ENCODE measurements around the gene ACSF2.
"Not testable (repeated sequence)": the region's sequence is repeated elsewhere in the genome, so short reads cannot be mapped to it uniquely, and the experiment has no call there.

Gene ACSF2

DNA sequence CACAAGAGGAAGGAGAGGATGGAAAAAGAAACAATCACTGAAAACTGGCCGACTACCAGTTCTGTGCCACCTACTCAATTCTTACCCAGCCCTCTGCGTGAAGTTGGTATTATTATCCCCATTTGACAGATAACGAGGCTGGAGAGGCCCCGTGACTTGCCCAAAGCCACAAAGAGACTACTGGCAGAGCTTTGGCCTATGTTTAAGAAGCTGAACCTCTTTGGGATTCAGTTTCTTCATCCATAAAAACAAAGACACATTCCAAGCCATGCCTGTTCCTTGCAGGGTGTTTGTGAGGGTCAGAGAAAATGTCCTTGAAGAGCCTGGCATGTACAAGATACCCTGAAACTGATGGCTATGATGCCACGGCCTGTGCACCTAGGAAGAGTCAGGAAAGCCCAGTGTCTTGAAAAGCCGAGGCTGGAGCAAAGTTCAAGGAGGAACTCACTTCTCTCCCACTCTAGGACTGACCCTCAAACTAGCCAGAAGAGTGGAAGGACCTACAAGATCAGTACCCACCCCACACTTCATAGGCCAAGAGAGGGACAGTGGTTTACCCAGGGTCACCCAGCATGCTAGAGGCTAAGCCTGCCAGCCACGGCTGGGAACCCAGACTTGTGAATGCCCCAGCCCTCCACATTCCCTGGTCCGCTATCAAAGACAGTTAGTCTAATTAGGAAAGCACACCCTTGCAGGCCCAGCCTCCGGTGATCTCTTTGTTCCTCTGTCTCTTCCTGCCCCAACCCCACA lies 1.6 kb upstream of the ACSF2 start:
- FAIRE-seq (no peak), DNase-seq (ENCODE audit: insufficient read length, low spot score) (no peak)
- no peak for TF ChIP-seq POLR2A (IDR thresholded peaks at IDR 0.05; ENCODE audit: low read depth, low read length)

DNA sequence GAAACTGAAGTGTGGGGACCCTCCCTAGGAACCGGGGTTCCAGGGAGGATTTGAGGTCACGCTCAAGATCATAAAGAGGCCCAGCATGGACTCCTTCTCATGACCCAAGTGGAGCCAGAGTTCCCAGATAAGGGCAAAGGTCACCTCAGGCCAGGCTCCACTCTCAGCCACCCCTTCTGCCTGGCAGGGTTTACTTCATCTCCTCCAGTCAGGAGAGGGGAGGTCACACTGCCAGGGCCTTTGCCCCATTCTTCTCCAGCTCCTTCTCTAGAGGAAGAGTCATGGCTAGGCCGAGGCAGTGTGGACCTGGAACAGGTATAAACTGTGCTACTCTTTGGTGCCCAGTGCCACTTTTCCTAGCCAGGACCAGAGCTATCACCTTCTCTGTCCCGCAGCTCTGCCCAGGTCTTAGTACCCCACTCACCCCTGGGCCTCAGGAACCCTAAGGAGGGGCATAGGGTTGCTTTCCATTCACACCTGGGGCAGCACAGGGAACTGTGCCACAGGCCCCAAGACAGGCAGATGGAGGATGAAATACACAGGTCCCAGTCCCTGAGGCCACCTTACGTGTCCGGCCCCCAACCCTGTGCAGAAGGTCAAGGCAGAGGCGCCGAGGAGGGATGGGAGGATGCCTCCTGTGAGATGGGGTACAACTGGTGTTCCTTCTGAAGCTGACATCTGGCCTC lies 879 bp upstream of the ACSF2 start:
- no peak for DNase-seq (ENCODE audit: insufficient read length, low spot score)
- no peak for TF ChIP-seq POLR2A (IDR thresholded peaks at IDR 0.05; ENCODE audit: low read depth, low read length)
- FAIRE-seq = no peak

DNA sequence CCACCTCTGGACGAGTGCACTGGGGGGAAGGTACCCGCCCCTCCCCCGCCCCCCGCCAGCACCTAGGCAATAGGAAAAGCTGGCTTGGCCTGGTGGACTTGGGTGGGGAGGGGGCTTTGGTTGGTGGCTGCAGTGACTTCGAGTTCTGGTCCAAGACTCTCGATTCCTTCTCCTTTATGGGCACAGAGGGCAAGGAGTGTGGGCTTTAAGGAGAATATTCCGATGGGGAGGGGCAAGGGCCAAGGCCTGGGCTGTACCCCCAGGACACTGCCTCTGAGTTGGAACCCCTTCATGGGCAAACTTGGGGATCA lies 409 bp downstream of the ACSF2 start:
- no peak for FAIRE-seq
- no peak for TF ChIP-seq POLR2A (IDR thresholded peaks at IDR 0.05; ENCODE audit: low read depth, low read length)
- peak; percentile 25 for DNase-seq (ENCODE audit: insufficient read length, low spot score)

DNA sequence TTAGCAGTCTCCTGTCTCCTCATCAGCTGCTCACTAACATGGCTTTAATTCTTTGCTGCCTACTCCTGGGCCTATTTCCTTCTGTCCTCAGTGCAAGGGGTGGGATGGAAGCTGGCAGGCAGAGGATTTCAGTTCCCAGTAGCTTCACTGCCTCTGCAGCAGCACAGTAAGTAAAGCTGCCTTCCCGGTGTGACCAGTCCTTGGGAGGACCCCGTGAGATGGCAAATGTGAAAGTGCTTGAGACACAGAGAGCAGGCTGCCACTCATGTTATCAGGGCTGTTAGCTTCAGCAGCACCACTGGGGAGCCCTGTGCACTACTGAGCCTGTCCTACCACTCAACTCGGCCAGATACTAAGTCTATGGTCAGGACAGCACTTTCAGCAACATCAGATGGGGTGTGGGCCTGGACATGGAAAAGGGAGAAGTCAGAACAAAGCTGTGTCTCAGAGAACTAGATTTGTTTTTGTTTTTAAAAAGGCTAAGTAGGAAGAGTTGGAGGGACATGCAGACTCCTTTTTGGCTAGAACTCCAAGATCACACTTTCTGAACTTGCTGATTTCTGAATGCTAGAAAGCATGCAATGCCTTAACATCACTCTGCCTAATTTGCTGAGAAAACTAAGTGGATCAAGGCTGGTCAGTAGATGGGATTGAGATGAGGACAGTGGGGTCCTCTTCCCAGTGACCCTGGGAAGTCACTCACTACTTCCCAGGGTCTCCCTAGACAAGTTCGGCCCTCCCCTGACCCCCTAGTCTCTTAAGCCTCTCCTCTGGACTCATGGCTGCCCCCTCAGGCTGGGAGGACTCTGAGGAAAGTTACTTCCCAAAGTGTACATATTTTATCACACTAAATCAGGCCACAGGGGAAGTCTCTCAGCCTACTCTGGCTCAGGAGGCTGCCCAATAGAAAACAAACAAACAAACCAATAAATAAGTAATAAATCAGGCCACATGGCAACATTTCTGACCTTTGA lies 1.1 kb downstream of the ACSF2 start:
- FAIRE-seq = no peak
- no peak for TF ChIP-seq POLR2A (IDR thresholded peaks at IDR 0.05; ENCODE audit: low read depth, low read length)
- peak; percentile 84 for DNase-seq (ENCODE audit: insufficient read length, low spot score)

DNA sequence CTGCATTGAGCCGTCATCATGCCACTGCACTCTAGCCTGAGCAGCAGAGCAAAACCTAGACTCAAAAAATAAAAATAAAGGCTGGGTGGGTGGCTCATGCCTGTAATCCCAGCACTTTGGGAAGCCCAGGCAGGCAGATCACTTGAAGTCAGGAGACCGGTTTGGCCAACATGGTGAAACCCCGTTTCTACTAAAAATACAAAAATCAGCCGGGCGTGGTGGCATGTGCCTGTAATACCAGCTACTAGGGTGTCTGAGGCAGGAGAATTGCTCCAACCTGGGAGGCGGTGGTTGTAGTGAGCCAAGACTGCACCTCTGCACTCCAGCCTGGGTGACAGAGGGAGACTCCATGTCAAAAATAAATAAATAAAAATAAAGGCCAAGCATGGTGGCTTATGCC lies 2.1 kb downstream of the ACSF2 start:
- not testable (repeated sequence) for DNase-seq (ENCODE audit: insufficient read length, low spot score); FAIRE-seq

DNA sequence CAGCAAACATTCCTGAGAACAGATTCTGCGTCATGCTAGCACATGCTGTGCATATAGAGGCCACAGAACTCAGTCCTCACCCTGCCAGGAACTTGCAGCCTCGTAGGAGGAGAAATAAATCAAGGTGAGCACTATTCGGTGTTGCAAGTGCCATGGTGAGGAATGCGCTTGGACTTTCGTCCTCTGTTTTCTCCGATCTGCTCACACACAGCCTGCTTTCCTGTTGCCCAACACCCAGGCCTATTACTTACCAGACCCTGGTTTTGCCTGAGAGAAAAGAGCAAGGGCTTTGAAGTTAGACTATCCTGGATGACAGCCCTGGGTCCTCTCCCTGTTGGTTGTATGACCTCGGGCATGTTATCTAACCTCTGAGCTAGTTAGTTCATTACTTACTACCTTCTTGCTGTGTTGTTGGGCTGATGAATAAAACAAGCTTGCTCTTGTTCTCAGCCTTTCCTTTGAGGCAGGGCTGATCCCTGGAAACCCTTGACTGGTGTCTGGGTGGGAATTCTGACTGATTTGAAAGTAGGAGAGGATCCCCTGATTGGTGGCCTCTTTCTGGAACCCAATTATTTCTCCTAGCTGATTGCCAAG lies 2.9 kb downstream of the ACSF2 start:
- TF ChIP-seq POLR2A (IDR thresholded peaks at IDR 0.05; ENCODE audit: low read depth, low read length) = no peak
- no peak for FAIRE-seq
- no peak for DNase-seq (ENCODE audit: insufficient read length, low spot score)

DNA sequence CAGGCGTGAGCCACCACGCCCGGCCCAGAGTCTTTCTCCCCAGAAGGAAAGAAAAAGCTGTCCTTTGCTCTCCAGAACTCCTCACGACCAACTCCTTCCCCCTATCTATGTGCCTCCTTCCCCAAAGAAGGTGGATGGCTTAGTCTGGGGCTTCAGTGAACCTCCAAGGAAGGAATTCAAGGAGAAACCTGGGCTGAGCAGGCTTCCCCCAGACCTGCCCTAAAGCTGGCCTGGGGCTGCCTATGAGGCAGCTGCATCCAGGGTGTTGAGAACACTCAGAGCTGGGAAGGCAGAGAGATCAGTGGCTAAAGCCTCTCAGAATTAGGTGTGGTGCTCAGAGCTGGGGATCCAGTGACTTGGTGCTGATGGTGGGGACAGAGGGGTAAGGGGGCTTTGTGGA lies 3.8 kb downstream of the ACSF2 start:
- FAIRE-seq = no peak
- no peak for DNase-seq (ENCODE audit: insufficient read length, low spot score)
- no peak for TF ChIP-seq POLR2A (IDR thresholded peaks at IDR 0.05; ENCODE audit: low read depth, low read length)

DNA sequence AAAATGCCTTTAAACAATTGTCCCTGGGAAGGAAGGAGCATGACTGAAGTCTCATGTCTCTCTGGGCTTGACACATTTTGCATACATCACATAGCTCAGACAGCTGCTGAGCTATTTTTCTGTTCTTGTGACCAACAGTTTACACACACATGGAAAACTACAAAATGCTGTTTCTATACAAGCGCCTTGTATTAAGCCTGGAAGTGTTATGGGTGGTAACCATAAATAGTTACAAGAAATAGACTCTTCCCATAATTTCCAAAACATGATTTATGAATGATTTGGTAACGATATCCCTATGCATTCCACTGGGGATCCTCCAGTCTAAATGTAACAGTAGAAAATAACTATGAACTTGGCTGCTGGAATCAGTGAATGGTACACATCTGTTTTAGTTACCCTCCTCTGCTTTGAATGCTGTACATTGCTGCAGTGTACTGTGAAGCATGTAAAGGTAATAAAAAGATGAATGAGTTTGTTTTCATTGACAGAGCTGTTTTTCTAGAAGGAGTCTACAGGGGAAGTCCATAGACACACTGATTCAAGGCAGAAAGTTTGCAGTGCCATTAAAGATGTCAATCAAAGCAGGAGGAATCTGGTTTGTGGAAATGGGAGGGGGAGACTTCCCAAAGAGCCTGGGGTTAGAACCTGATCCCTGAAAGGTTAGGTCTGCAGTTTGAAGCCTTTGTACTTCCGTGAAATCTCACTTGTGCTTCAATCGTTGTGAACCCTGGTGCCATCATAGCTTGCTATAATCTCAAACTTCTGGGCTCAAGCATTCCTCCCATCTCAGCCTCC lies 5.0 kb downstream of the ACSF2 start:
- FAIRE-seq (no peak), DNase-seq (ENCODE audit: insufficient read length, low spot score) (no peak)

DNA sequence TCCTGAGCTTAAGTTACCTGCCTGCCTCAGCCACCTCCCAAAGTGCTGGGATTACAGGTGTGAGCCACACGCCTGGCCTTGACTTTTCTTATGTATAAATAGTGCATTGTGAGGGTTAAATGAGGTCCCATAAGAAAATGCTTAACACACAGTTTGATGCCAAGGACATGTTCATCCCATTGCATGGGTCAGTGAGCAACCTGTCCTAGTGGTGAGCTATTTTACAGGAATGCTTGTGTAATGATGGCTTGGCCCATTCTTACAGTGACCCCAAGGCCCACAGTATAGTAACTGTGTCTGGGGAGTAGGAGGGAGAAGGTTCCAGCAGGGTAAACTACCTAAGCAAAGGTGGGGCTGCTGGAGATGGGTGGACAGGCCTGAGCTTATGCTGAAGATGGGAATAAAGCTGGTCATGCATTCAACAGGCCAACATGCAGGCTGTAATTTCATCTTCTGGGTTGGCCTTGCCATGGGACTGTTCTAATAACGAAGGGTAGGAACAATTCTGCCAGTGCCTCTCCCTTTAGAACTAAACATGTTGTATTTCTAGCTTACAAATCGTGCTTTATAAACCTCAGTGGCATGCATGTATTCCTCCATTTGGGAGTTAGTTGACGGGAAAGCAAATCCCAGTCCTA lies 6.2 kb downstream of the ACSF2 start:
- no peak for DNase-seq (ENCODE audit: insufficient read length, low spot score)
- FAIRE-seq = no peak
- no peak for TF ChIP-seq POLR2A (IDR thresholded peaks at IDR 0.05; ENCODE audit: low read depth, low read length)

More for the DNA sequence above, 5.0 kb downstream of the ACSF2 start:
- TF ChIP-seq POLR2A (IDR thresholded peaks at IDR 0.05; ENCODE audit: low read depth, low read length) = no peak

DNA sequence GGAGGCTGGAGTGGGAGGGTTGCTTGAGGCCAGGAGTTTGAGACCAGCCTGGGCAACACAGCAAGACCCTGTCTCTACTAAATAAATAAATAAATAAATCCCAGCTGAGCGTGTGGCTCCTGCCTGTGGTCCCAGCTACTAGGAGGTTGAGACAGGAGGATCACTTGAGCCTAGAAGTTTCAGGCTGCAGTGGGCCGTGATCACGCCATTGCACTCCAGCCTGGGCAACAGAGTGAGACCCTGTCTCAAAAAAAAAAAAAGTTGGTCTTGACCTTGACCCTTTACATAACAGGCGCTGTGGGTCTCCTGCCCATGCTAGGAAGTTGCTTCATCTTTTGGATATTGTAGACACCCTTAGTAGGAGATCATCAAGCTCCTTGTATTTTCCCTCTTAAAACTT lies 11.4 kb downstream of the ACSF2 start:
- TF ChIP-seq POLR2A (IDR thresholded peaks at IDR 0.05; ENCODE audit: low read depth, low read length) = no peak
- DNase-seq (ENCODE audit: insufficient read length, low spot score) = no peak
- FAIRE-seq = no peak

DNA sequence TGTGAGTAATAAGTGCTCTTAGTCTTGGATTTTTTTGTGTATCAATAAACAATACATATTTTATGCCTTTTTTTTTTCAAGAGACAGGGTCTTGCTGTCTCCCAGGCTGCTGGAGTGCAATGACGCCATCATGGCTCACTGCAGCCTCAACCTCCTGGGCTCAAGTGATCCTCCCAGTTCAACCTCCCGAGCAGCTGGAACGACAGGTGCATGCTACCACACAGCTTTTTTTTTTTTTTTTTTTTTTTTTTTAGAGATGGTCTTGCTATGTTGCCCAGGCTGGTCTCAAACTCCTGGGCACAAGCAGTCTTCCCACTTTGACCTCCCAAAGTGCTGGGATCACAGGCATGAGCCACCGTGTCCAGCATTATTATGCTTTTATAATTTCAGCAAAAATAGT lies 13.0 kb downstream of the ACSF2 start:
- no peak for DNase-seq (ENCODE audit: insufficient read length, low spot score)
- no peak for TF ChIP-seq POLR2A (IDR thresholded peaks at IDR 0.05; ENCODE audit: low read depth, low read length)
- FAIRE-seq = no peak

DNA sequence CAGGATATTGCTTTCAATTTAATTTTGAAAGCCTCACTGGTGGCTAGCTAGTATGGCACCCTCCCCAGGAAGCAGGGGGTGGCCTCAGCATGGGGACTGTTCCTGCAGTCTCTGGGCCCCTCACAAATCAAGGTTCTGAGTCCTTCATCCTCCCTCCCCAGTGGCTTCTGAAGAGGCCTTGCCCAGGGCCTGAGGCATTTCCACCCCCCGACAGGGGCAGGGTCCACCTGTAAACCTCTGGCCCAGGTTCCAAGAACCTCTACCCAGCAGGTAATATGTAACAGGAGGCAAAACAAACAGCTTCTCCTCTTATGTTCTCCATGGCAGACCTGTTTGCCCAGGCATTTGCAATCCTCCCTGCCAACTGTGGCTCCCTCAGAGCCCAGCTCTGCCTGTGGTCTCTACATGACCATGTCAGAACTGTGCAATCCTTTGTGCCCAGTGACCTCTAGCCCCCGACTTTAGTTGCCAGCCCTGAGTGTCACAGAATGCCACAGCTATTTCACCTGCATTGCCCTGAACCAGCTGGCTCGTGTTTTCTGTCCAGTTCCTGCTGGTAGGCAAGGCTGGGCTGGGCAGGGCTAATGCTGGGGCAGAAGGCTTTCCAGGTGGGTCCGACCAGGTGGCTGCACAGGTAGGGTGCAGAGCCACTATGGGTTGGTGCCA lies 14.3 kb downstream of the ACSF2 start:
- DNase-seq (ENCODE audit: insufficient read length, low spot score) (no peak), FAIRE-seq (no peak)
- no peak for TF ChIP-seq POLR2A (IDR thresholded peaks at IDR 0.05; ENCODE audit: low read depth, low read length)

All from H54 (cell line).